ENCODE data around the gene COL16A1. TPM values are rescaled to one million over a fixed set of nuclear protein-coding genes. Genes with fewer than 3 reads are reported as not detected.

COL16A1 gene
- total and polyA plus RNA-seq, 2 of the 13 experiments (the other 11 are each of a cell fraction or from before 2014, with no cell fraction given): 4.3 to 12.2 TPM

- TF ChIP-seq ZNF737 (CRISPR knock-in tag; IDR thresholded peaks at IDR 0.05; ENCODE audit: borderline replicate concordance) (no peak), PRPF4 (IDR thresholded peaks at IDR 0.05; ENCODE audit: low read depth, low read length, poor library complexity, severe bottlenecking) (no peak), ZNF253 (CRISPR knock-in tag; IDR thresholded peaks at IDR 0.05; ENCODE audit: borderline replicate concordance) (0 out of 2 replicates have a peak, but pooled peaks have one; percentile 39), YY1 (IDR thresholded peaks at IDR 0.05; ENCODE audit: insufficient read depth, insufficient replicate concordance, low read depth, low read length) (peak; percentile 63), MEIS1 (CRISPR knock-in tag; IDR thresholded peaks at IDR 0.05; ENCODE audit: borderline replicate concordance) (no peak), ZSCAN20 (CRISPR knock-in tag; IDR thresholded peaks at IDR 0.05; ENCODE audit: borderline replicate concordance) (peak; percentile 57; the same call in 1 of the 2 replicates), PCBP1 (IDR thresholded peaks at IDR 0.05; ENCODE audit: borderline replicate concordance, low read depth, low read length) (no peak), ZNF451 (CRISPR knock-in tag; IDR thresholded peaks at IDR 0.05) (no peak), TIGD3 (CRISPR knock-in tag; IDR thresholded peaks at IDR 0.05; ENCODE audit: borderline replicate concordance) (no peak), AHR (CRISPR knock-in tag; IDR thresholded peaks at IDR 0.05) (no peak), CCAR2 (optimal IDR thresholded peaks at IDR 0.05; ENCODE audit: low read depth, low read length) (no peak), RNF219 (CRISPR knock-in tag; IDR thresholded peaks at IDR 0.05) (no peak), ERF (CRISPR knock-in tag; IDR thresholded peaks at IDR 0.05) (no peak), DMTF1 (CRISPR knock-in tag; IDR thresholded peaks at IDR 0.05) (no peak), RFX3 (CRISPR knock-in tag; IDR thresholded peaks at IDR 0.05) (no peak), SP4 (CRISPR knock-in tag; IDR thresholded peaks at IDR 0.05) (no peak), MLX (CRISPR knock-in tag; IDR thresholded peaks at IDR 0.05) (no peak), ELF1 (CRISPR knock-in tag; IDR thresholded peaks at IDR 0.05) (no peak), ETV5 (CRISPR knock-in tag; IDR thresholded peaks at IDR 0.05; ENCODE audit: borderline replicate concordance) (peak; percentile 27; the same call in 1 of the 2 replicates), HNRNPL (IDR thresholded peaks at IDR 0.05; ENCODE audit: low read depth, low read length) (no peak), ZBTB10 (CRISPR knock-in tag; IDR thresholded peaks at IDR 0.05; ENCODE audit: borderline replicate concordance) (peak; percentile 88; the same call in 1 of the 2 replicates)
Observed at GRCh38 chr1:31643976-31644559, 59.7 kb downstream of the COL16A1 start (continued).
